Esophagus squamous epithelium (tissue), 4 donors: ENCODE results near the gene IGF1.

Experiments
- POLR2A ChIP-seq, 4 donors: fragments of 450-650 bp; IDR thresholded peaks; one replicate each; pipeline ENCODE4 v1.6.1; 2017; ENCODE audit warnings: antibody characterized with exemption in 4 of 4, mild to moderate bottlenecking in 4 of 4, moderate library complexity in 3 of 4
- TF ChIP-seq, protein P1 (sequence below), 6 experiments: fragments of 450-650 bp in 4 of 6; fragments of 200-600 bp in 2 of 6; sonication (generic) in 2 of 6; IDR thresholded peaks; one replicate each; pipeline ENCODE4 v1.5.1; 2016 to 2019; ENCODE audit warnings: antibody characterized with exemption in 6 of 6, mild to moderate bottlenecking in 4 of 6, moderate library complexity in 4 of 6

- TF ChIP-seq, protein P1, sequence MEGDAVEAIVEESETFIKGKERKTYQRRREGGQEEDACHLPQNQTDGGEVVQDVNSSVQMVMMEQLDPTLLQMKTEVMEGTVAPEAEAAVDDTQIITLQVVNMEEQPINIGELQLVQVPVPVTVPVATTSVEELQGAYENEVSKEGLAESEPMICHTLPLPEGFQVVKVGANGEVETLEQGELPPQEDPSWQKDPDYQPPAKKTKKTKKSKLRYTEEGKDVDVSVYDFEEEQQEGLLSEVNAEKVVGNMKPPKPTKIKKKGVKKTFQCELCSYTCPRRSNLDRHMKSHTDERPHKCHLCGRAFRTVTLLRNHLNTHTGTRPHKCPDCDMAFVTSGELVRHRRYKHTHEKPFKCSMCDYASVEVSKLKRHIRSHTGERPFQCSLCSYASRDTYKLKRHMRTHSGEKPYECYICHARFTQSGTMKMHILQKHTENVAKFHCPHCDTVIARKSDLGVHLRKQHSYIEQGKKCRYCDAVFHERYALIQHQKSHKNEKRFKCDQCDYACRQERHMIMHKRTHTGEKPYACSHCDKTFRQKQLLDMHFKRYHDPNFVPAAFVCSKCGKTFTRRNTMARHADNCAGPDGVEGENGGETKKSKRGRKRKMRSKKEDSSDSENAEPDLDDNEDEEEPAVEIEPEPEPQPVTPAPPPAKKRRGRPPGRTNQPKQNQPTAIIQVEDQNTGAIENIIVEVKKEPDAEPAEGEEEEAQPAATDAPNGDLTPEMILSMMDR (IDR thresholded peaks at IDR 0.05), result no peak
- no peak for TF ChIP-seq POLR2A (IDR thresholded peaks at IDR 0.05)
Measured at GRCh38 chr12:102528111-102528510, 47.7 kb upstream of the IGF1 start.
